HepG2 (cell line): Measurements from ENCODE around the gene KLHL13. TPM values are rescaled to one million over a fixed set of nuclear protein-coding genes. Genes with fewer than 3 reads are reported as not detected.

Experiments
- ATAC-seq: fragments of 200-7000 bp; cut with Tn5 transposase; 3 replicates; pipeline ENCODE4 v1.9.1; 2020; ENCODE audit warnings: mild to moderate bottlenecking, moderate library complexity
- BruUV-seq: library from RNA; stranded (reverse); fragments of 400-500 nt; replicated peaks from 2 replicates; lab custom pipeline; 2021; lab: Mats Ljungman, UMichigan
- CTCF ChIA-PET: fragments of 300-600 bp; formaldehyde crosslinking; extraction: SDS; loops from one replicate; lab custom pipeline; 2021; ENCODE audit warnings: low total read pairs, inconsistent platforms, low intra/inter-chr PET ratio; lab: Yijun Ruan, JAX
- POLR2A ChIA-PET: fragments of 350-600 bp; sonication (Branson Sonifier 250); formaldehyde crosslinking; loops from one replicate; lab custom pipeline; 2020; ENCODE audit warnings: antibody characterized with exemption, inconsistent platforms; lab: Yijun Ruan, JAX
- DNase-seq: peaks from one replicate; pipeline ENCODE4 v3.0.0-alpha.2; 2015; ENCODE audit warnings: low spot score
- FAIRE-seq: peaks from 3 replicates; lab custom pipeline; 2011; peaks lifted over from hg19 to GRCh38; lab: Jason Lieb, UNC
- H2AFZ ChIP-seq: one replicate; pipeline ENCODE4 v1.6.1; 2011; ENCODE audit warnings: low read length, inconsistent platforms
- H3K27ac ChIP-seq: fragments of 300-600 bp; 3 replicates; pipeline ENCODE4 v1.8.0; 2011; ENCODE audit warnings: mixed run types, mild to moderate bottlenecking, mixed read lengths, low read length, inconsistent platforms; ENCODE audit not compliant: insufficient read depth; ENCODE audit errors: extremely low read length
- H3K27me3 ChIP-seq, 2 experiments: fragments of 200-600 bp in 1 of 2; 2 replicates in 1 of 2; 3 replicates in 1 of 2; pipeline versions ENCODE4 v1.6.0 to v1.8.0; 2011; ENCODE audit warnings: low read length in 2 of 2, mild to moderate bottlenecking in 2 of 2, moderate library complexity in 2 of 2, inconsistent platforms in 1 of 2; ENCODE audit not compliant: insufficient read depth in 2 of 2, control insufficient read depth in 1 of 2
- H3K36me3 ChIP-seq, 2 experiments: fragments of 200-600 bp in 1 of 2; replicated peaks in 1 of 2; 2 replicates in 1 of 2; 3 replicates in 1 of 2; pipeline versions ENCODE4 v1.5.1 to v1.8.0; 2011; ENCODE audit warnings: low read length in 2 of 2, inconsistent platforms in 1 of 2; ENCODE audit not compliant: insufficient read depth in 2 of 2, control insufficient read depth in 1 of 2
- H3K4me1 ChIP-seq: 2 replicates; pipeline ENCODE4 v1.5.1; 2012; ENCODE audit warnings: low read length, inconsistent platforms; ENCODE audit not compliant: insufficient read depth
- H3K4me2 ChIP-seq: 2 replicates; pipeline ENCODE4 v1.6.0; 2011; ENCODE audit warnings: low read depth, low read length, inconsistent platforms
- H3K4me3 ChIP-seq, 3 experiments: fragments of 200-600 bp in 1 of 3; sonication (generic), shearing (Covaris generic) in 1 of 3; replicated peaks in 1 of 3; 2 replicates each; pipeline ENCODE4 v1.5.1; 2011 to 2016; ENCODE audit warnings: low read length in 3 of 3, inconsistent platforms in 2 of 3, low read depth in 2 of 3, mild to moderate bottlenecking in 2 of 3, control low read depth in 1 of 3, mixed read lengths in 1 of 3; ENCODE audit not compliant: insufficient read depth in 1 of 3
- H3K79me2 ChIP-seq: one replicate; pipeline ENCODE4 v1.6.1; 2011; ENCODE audit warnings: low read length, inconsistent platforms; ENCODE audit not compliant: insufficient read depth
- H3K9ac ChIP-seq: 2 replicates; pipeline ENCODE4 v1.6.0; 2011; ENCODE audit warnings: mild to moderate bottlenecking, low read depth, low read length, inconsistent platforms; ENCODE audit not compliant: insufficient read depth
- H3K9me3 ChIP-seq: 2 replicates; pipeline ENCODE4 v1.5.1; 2012; ENCODE audit warnings: mild to moderate bottlenecking, low read length
- H4K20me1 ChIP-seq: 2 replicates; pipeline ENCODE4 v1.6.0; 2011; ENCODE audit warnings: inconsistent platforms, mild to moderate bottlenecking, low read length, moderate library complexity; ENCODE audit not compliant: insufficient read depth
- HHEX ChIP-seq: IDR thresholded peaks from 2 replicates; pipeline ENCODE4 v1.6.1; 2016; ENCODE audit warnings: control low read depth
- HNRNPH1 ChIP-seq: fragments of 200-400 bp; formaldehyde crosslinking; optimal IDR thresholded peaks from 2 replicates; pipeline ENCODE3; 2017; ENCODE audit warnings: mild to moderate bottlenecking, low read depth, low read length
- IRX3 ChIP-seq: sonication (generic); formaldehyde crosslinking; IDR thresholded peaks from 2 replicates; pipeline ENCODE4 v1.8.1; 2023; ENCODE audit warnings: mild to moderate bottlenecking, low read depth, missing genetic modification reagents, borderline replicate concordance
- ISX ChIP-seq: sonication (generic); formaldehyde crosslinking; conservative IDR thresholded peaks from 2 replicates; pipeline ENCODE4 v1.5.0; 2020; ENCODE audit warnings: missing genetic modification reagents
- KLF12 ChIP-seq: sonication (generic); formaldehyde crosslinking; IDR thresholded peaks from 2 replicates; pipeline ENCODE4 v1.4.0; 2020; ENCODE audit warnings: missing genetic modification reagents, borderline replicate concordance
- NFATC3 ChIP-seq: sonication (generic); formaldehyde crosslinking; IDR thresholded peaks from 2 replicates; pipeline ENCODE4 v1.5.1; 2020; ENCODE audit warnings: mild to moderate bottlenecking, missing genetic modification reagents
- NFE2L2 ChIP-seq: fragments of 150-350 bp; IDR thresholded peaks from 2 replicates; pipeline ENCODE4 v1.6.1; 2014; ENCODE audit warnings: low read length
- NRL ChIP-seq: sonication (generic); formaldehyde crosslinking; IDR thresholded peaks from 2 replicates; pipeline ENCODE4 v1.5.0; 2020; ENCODE audit warnings: missing genetic modification reagents, mild to moderate bottlenecking, moderate library complexity, borderline replicate concordance
- PHF20 ChIP-seq: sonication (generic); formaldehyde crosslinking; IDR thresholded peaks from 2 replicates; pipeline ENCODE4 v1.5.0; 2020; ENCODE audit warnings: mild to moderate bottlenecking, missing genetic modification reagents
- PITX1 ChIP-seq: sonication (generic); formaldehyde crosslinking; IDR thresholded peaks from 2 replicates; pipeline ENCODE4 v1.5.1; 2020; ENCODE audit warnings: mild to moderate bottlenecking, missing genetic modification reagents
- POLR2G ChIP-seq: fragments of 200-400 bp; formaldehyde crosslinking; IDR thresholded peaks from 2 replicates; pipeline ENCODE4 v1.6.1; 2018; ENCODE audit warnings: mild to moderate bottlenecking, low read depth, low read length, moderate library complexity
- RAD21 ChIP-seq: fragments of 450-650 bp; formaldehyde crosslinking; IDR thresholded peaks from 2 replicates; pipeline ENCODE4 v1.5.0; 2020; ENCODE audit warnings: mild to moderate bottlenecking
- SRSF1 ChIP-seq: fragments of 200-400 bp; formaldehyde crosslinking; optimal IDR thresholded peaks from 2 replicates; pipeline ENCODE3; 2017; ENCODE audit warnings: mild to moderate bottlenecking, low read depth, low read length, moderate library complexity
- ZNF430 ChIP-seq: sonication (generic); formaldehyde crosslinking; IDR thresholded peaks from 2 replicates; pipeline ENCODE4 v1.9.0; 2021; ENCODE audit warnings: mild to moderate bottlenecking, missing genetic modification reagents
- ZNF547 ChIP-seq: sonication (generic); formaldehyde crosslinking; IDR thresholded peaks from 2 replicates; pipeline ENCODE4 v1.5.1; 2020; ENCODE audit warnings: mild to moderate bottlenecking, missing genetic modification reagents
- ZNF577 ChIP-seq: sonication (generic); formaldehyde crosslinking; IDR thresholded peaks from 2 replicates; pipeline ENCODE4 v1.4.0; 2020; ENCODE audit warnings: mild to moderate bottlenecking, low read depth, missing genetic modification reagents, borderline replicate concordance
- ZNF703 ChIP-seq: sonication (generic); formaldehyde crosslinking; IDR thresholded peaks from 2 replicates; pipeline ENCODE4 v1.5.1; 2020; ENCODE audit warnings: missing genetic modification reagents, mild to moderate bottlenecking, moderate library complexity, borderline replicate concordance
- ZNF879 ChIP-seq: sonication (generic); formaldehyde crosslinking; IDR thresholded peaks from 2 replicates; pipeline ENCODE4 v1.8.1; 2023; ENCODE audit warnings: missing genetic modification reagents
- ZXDC ChIP-seq: sonication (generic); formaldehyde crosslinking; IDR thresholded peaks from 2 replicates; pipeline ENCODE4 v1.5.0; 2020; ENCODE audit warnings: mild to moderate bottlenecking, missing genetic modification reagents
- WGBS: methylation state at CpG from one replicate; pipeline ENCODE4 v1.1.6; 2017; ENCODE audit warnings: low lambda C conversion rate; 5-methylcytosine and 5-hydroxymethylcytosine counted together
- in situ Hi-C: cut with HindIII; loops from 2 replicates; pipeline ENCODE4 v1.10.0; 2017; ENCODE audit warnings: low pct_unique_long_range_greater_than_20kb; ENCODE audit not compliant: extremely low pct_ligation_motif_present
- intact Hi-C: fragments of 100-400 bp; cut with micrococcal nuclease; formaldehyde crosslinking; loops from one replicate; pipeline ENCODE4 v1.10.0; 2022; ENCODE audit not compliant: unreplicated experiment
- polyA plus RNA-seq, 8 experiments: library from polyadenylated mRNA; depleted of rRNA in 3 of 8; stranded (reverse) in 7 of 8; unstranded in 1 of 8; fragments of >200 nt; fragmentation: Illumina TruSeq in 4 of 8; extraction: Trizol in 4 of 8; gene quantifications; 2 replicates each; pipeline versions ENCODE4 v1.2.1 to v1.2.3, GENCODE V29; 2011 to 2016; ENCODE audit warnings: low read depth in 4 of 8, missing spikeins in 1 of 8, mixed read lengths in 1 of 8; ENCODE audit not compliant: insufficient read depth in 1 of 8
- total RNA-seq, 5 experiments: library from RNA; depleted of rRNA; stranded (reverse); fragments of >200 nt; fragmentation: Illumina TruSeq; extraction: Trizol; gene quantifications; 2 replicates each; pipeline ENCODE4 v1.2.3, GENCODE V29; 2016; ENCODE audit warnings: low read depth in 1 of 5
- TF ChIP-seq, protein P1 (sequence below): IDR thresholded peaks from 2 replicates; pipeline ENCODE4 v1.6.1; 2016

KLHL13 gene
- total and polyA plus RNA-seq, 2 of the 13 experiments (the other 11 are each of a cell fraction or from before 2014, with no cell fraction given): 0.28 to 1.6 TPM

- TF ChIP-seq NFE2L2: no peak
- no peak for TF ChIP-seq NFATC3 (CRISPR knock-in tag)
- TF ChIP-seq ZNF879: no peak
- no peak for TF ChIP-seq ZNF547 (CRISPR knock-in tag)
- TF ChIP-seq PITX1: no peak
- no peak for TF ChIP-seq ISX
- no peak for TF ChIP-seq IRX3
- no peak for TF ChIP-seq RAD21 (CRISPR knock-in tag)
- TF ChIP-seq ZNF577 (CRISPR knock-in tag): no peak
- no peak for TF ChIP-seq POLR2G
- TF ChIP-seq ZNF703 (CRISPR knock-in tag): no peak
- TF ChIP-seq, protein P1, sequence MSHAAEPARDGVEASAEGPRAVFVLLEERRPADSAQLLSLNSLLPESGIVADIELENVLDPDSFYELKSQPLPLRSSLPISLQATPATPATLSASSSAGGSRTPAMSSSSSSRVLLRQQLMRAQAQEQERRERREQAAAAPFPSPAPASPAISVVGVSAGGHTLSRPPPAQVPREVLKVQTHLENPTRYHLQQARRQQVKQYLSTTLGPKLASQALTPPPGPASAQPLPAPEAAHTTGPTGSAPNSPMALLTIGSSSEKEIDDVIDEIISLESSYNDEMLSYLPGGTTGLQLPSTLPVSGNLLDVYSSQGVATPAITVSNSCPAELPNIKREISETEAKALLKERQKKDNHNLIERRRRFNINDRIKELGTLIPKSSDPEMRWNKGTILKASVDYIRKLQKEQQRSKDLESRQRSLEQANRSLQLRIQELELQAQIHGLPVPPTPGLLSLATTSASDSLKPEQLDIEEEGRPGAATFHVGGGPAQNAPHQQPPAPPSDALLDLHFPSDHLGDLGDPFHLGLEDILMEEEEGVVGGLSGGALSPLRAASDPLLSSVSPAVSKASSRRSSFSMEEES (CRISPR knock-in tag): no peak
- TF ChIP-seq, all 625 proteins: peak for 0
Measured at GRCh38 chrX:117992192-117992723, 124.4 kb downstream of the KLHL13 start (continued).

- Histone ChIP-seq H3K9me3 (no peaks in the 10 kb centered on the region), H3K4me3 (no peak overlapping the region), H3K79me2 (no peaks in the 10 kb centered on the region), H3K9ac (no peak overlapping the region), H3K36me3 (no peaks in the 10 kb centered on the region), H3K27ac (no peak overlapping the region), H3K27me3 (no peaks in the 10 kb centered on the region)
- POLR2A ChIA-PET: no interaction called here
- no TSS peak for BruUV-seq
- CTCF ChIA-PET: no interaction called here
- no peak for DNase-seq
- intact Hi-C loops (loop anchor here (10.0 kb wide), 1 partner anchor 234 kb away; no protein-coding TSS in a partner anchor), in situ Hi-C loops (no loop called here)
- no peak for ATAC-seq
- WGBS: 47% methylated on average over 3 of the region's 3 CpGs
- TF ChIP-seq ZNF430 (no peak), KLF12 (CRISPR knock-in tag) (no peak), PHF20 (CRISPR knock-in tag) (no peak), SRSF1 (no peak), ZXDC (CRISPR knock-in tag) (no peak), NRL (no peak), HNRNPH1 (no peak), HHEX (no peak)
- TF ChIP-seq, all 625 proteins: peak for 0
- Histone ChIP-seq H2AFZ (no peak overlapping the region), H3K4me1 (no peaks in the 10 kb centered on the region), H4K20me1 (no peaks in the 10 kb centered on the region), H3K4me2 (no peak overlapping the region)
- FAIRE-seq: no peak
Measured at GRCh38 chrX:117990438-117990837, 126.2 kb downstream of the KLHL13 start.
